Liver (tissue), 9 donors: Measurements from ENCODE around the gene SLC26A1. TPM values are rescaled to one million over a fixed set of nuclear protein-coding genes. Genes with fewer than 3 reads are reported as not detected.

Experiments
- DNase-seq: peaks from one replicate; pipeline ENCODE4 v3.0.0-alpha.2; 2017; ENCODE audit warnings: low spot score
- H3K27ac ChIP-seq, 2 donors: one replicate each; pipeline ENCODE4 v1.7.0; 2013; ENCODE audit warnings: inconsistent platforms in 2 of 2, low read length in 2 of 2, control low read depth in 1 of 2, low read depth in 1 of 2, mild to moderate bottlenecking in 1 of 2
- H3K27me3 ChIP-seq, 4 donors: one replicate each; pipeline versions ENCODE4 v1.6.1 to v1.7.0; 2013; ENCODE audit warnings: low read length in 3 of 4, inconsistent platforms in 1 of 4, mild to moderate bottlenecking in 1 of 4, moderate library complexity in 1 of 4; ENCODE audit not compliant: control insufficient read depth in 4 of 4, insufficient read depth in 4 of 4
- H3K36me3 ChIP-seq, 4 donors: one replicate each; pipeline versions ENCODE4 v1.6.1 to v1.7.0; 2013; ENCODE audit warnings: low read length in 3 of 4, mild to moderate bottlenecking in 3 of 4, low read depth in 1 of 4, moderate library complexity in 1 of 4; ENCODE audit not compliant: control insufficient read depth in 4 of 4, insufficient read depth in 3 of 4
- H3K4me1 ChIP-seq, 4 donors: one replicate each; pipeline versions ENCODE4 v1.6.1 to v1.7.0; 2013; ENCODE audit warnings: low read length in 3 of 4, mild to moderate bottlenecking in 3 of 4, moderate library complexity in 1 of 4; ENCODE audit not compliant: control insufficient read depth in 4 of 4, insufficient read depth in 4 of 4
- H3K4me3 ChIP-seq, 3 donors: one replicate each; pipeline versions ENCODE4 v1.6.1 to v1.7.0; 2013; ENCODE audit warnings: low read length in 3 of 3, control low read depth in 1 of 3, low read depth in 1 of 3, mild to moderate bottlenecking in 1 of 3
- H3K9ac ChIP-seq, 2 donors: one replicate each; pipeline ENCODE4 v1.7.0; 2013; ENCODE audit warnings: low read length in 2 of 2, mild to moderate bottlenecking in 2 of 2, moderate library complexity in 2 of 2, control low read depth in 1 of 2, low read depth in 1 of 2
- H3K9me3 ChIP-seq, 4 donors: one replicate each; pipeline versions ENCODE4 v1.6.1 to v1.7.0; 2013; ENCODE audit warnings: low read length in 3 of 4; ENCODE audit not compliant: control insufficient read depth in 4 of 4
- ATF3 ChIP-seq: IDR thresholded peaks from 2 replicates; pipeline ENCODE4 v1.6.1; 2016; ENCODE audit warnings: antibody characterized with exemption
- CTCF ChIP-seq: fragments of 150-350 bp; IDR thresholded peaks from 2 replicates; pipeline ENCODE4 v1.5.1; 2017; ENCODE audit warnings: improper control_type of control experiment, low read depth, low read length; ENCODE audit not compliant: missing input control
- EGR1 ChIP-seq, 2 donors: IDR thresholded peaks; 2 replicates each; pipeline ENCODE4 v1.6.1; 2016 to 2018; ENCODE audit warnings: antibody characterized with exemption in 2 of 2, low read depth in 2 of 2
- FOXA1 ChIP-seq: IDR thresholded peaks from 2 replicates; pipeline ENCODE4 v1.6.1; 2016; ENCODE audit warnings: antibody characterized with exemption
- FOXA2 ChIP-seq: IDR thresholded peaks from 2 replicates; pipeline ENCODE4 v1.6.1; 2016; ENCODE audit warnings: antibody characterized with exemption
- GABPA ChIP-seq, 2 donors: IDR thresholded peaks in 1 of 2; conservative IDR thresholded peaks in 1 of 2; 2 replicates each; pipeline ENCODE4 v1.6.1; 2016; ENCODE audit warnings: antibody characterized with exemption in 2 of 2, mild to moderate bottlenecking in 1 of 2, moderate library complexity in 1 of 2
- HNF4A ChIP-seq, 2 donors: conservative IDR thresholded peaks; 2 replicates each; pipeline ENCODE4 v1.6.1; 2016; ENCODE audit warnings: antibody characterized with exemption in 2 of 2, mild to moderate bottlenecking in 2 of 2
- HNF4G ChIP-seq: IDR thresholded peaks from 2 replicates; pipeline ENCODE4 v1.6.1; 2016; ENCODE audit warnings: antibody characterized with exemption
- JUND ChIP-seq, 2 donors: IDR thresholded peaks; 2 replicates each; pipeline ENCODE4 v1.6.1; 2016; ENCODE audit warnings: antibody characterized with exemption in 2 of 2
- NR2F2 ChIP-seq: IDR thresholded peaks from 2 replicates; pipeline ENCODE4 v1.6.1; 2016; ENCODE audit warnings: antibody characterized with exemption
- RAD21 ChIP-seq, 2 donors: IDR thresholded peaks; 2 replicates each; pipeline ENCODE4 v1.6.1; 2016; ENCODE audit warnings: antibody characterized with exemption in 2 of 2, mild to moderate bottlenecking in 2 of 2
- REST ChIP-seq: IDR thresholded peaks from 2 replicates; pipeline ENCODE4 v1.6.1; 2016; ENCODE audit warnings: antibody characterized with exemption, mild to moderate bottlenecking
- RXRA ChIP-seq, 2 donors: IDR thresholded peaks; 2 replicates each; pipeline ENCODE4 v1.6.1; 2017 to 2018; ENCODE audit warnings: antibody characterized with exemption in 2 of 2, mild to moderate bottlenecking in 1 of 2
- TAF1 ChIP-seq: conservative IDR thresholded peaks from 2 replicates; pipeline ENCODE4 v1.6.1; 2016; ENCODE audit warnings: antibody characterized with exemption, mild to moderate bottlenecking
- YY1 ChIP-seq: IDR thresholded peaks from 2 replicates; pipeline ENCODE4 v1.6.1; 2016; ENCODE audit warnings: antibody characterized with exemption, mild to moderate bottlenecking
- ZBTB33 ChIP-seq: IDR thresholded peaks from 2 replicates; pipeline ENCODE4 v1.6.1; 2016; ENCODE audit warnings: antibody characterized with exemption
- WGBS: extraction: QIAGEN DNeasy Blood & Tissue Kit; methylation state at CpG from one replicate; pipeline ENCODE4 v1.1.7; 2013; 5-methylcytosine and 5-hydroxymethylcytosine counted together
- polyA plus RNA-seq, 2 donors: library from polyadenylated mRNA; stranded (reverse) in 1 of 2; unstranded in 1 of 2; fragments of 200-250 nt in 1 of 2; fragments of >200 nt in 1 of 2; fragmentation: Nextera tagmentation in 1 of 2; extraction: Ambion mirVana in 1 of 2; gene quantifications; one replicate each; pipeline versions ENCODE4 v1.2.1 to v1.2.3, GENCODE V29; 2013 to 2015
- total RNA-seq, 2 donors: library from RNA; depleted of rRNA; stranded (reverse); fragments of >200 nt; gene quantifications; one replicate each; pipeline ENCODE4 v1.2.3, GENCODE V29; 2014
- donor health status: healthy.
- donor health status: healthy.
- donor health status: healthy.
- donor health status: healthy.
- donor health status: healthy.

The SLC26A1 gene
- total and polyA plus RNA-seq, 4 donors = 5.1 to 41.0 (median 26.3) TPM

- TF ChIP-seq REST (no peak), FOXA1 (no peak), HNF4G (no peak), GABPA (IDR thresholded peaks at IDR 0.05 in 1 of 2, conservative IDR thresholded peaks at IDR 0.05 in 1 of 2) (no peak), HNF4A (conservative IDR thresholded peaks at IDR 0.05) (no peak), RAD21 (IDR thresholded peaks at IDR 0.05) (no peak), JUND (IDR thresholded peaks at IDR 0.05) (no peak), EGR1 (IDR thresholded peaks at IDR 0.05; ENCODE audit: low read depth in 2 of 2) (no peak), YY1 (no peak)
Measured at GRCh38 chr4:1019729-1020470, 26.7 kb upstream of the SLC26A1 start (continued).

GRCh38 chr4:1019320-1019719 lies 26.1 kb upstream of the SLC26A1 start:
- Histone ChIP-seq H3K27ac (no peak overlapping the region), H3K9ac (no peak overlapping the region), H3K27me3 (no peaks in the 10 kb centered on the region), H3K36me3 (peaks cover 0 to 15% (median under 1%) of the 10 kb centered on the region in 4 donors), H3K4me3 (no peak overlapping the region), H3K9me3 (no peaks in the 10 kb centered on the region), H3K4me1 (peaks cover 0 to 1% (median 0%) of the 10 kb centered on the region in 4 donors)
- no peak for TF ChIP-seq NR2F2
- DNase-seq = no peak
- 83% methylated on average over 9 of the region's 9 CpGs for WGBS

- Histone ChIP-seq H3K36me3 (peaks cover 0 to 13% (median 0%) of the 10 kb centered on the region in 4 donors), H3K4me1 (peaks cover 2 to 6% (median 4%) of the 10 kb centered on the region in 4 donors), H3K27ac (no peak overlapping the region), H3K27me3 (no peaks in the 10 kb centered on the region), H3K9ac (no peak overlapping the region), H3K4me3 (no peak overlapping the region), H3K9me3 (no peaks in the 10 kb centered on the region)
- DNase-seq = no peak
- 90% methylated on average over 29 of the region's 29 CpGs for WGBS
- no peak for TF ChIP-seq HNF4G
- TF ChIP-seq HNF4A (conservative IDR thresholded peaks at IDR 0.05) = no peak
- TF ChIP-seq GABPA (IDR thresholded peaks at IDR 0.05 in 1 of 2, conservative IDR thresholded peaks at IDR 0.05 in 1 of 2) = no peak
- TF ChIP-seq NR2F2 = no peak
- no peak for TF ChIP-seq ATF3
- TF ChIP-seq CTCF = no peak
- TF ChIP-seq JUND (IDR thresholded peaks at IDR 0.05) = no peak
- TF ChIP-seq ZBTB33 = no peak
- no peak for TF ChIP-seq FOXA2
- no peak for TF ChIP-seq RXRA (IDR thresholded peaks at IDR 0.05)
- TF ChIP-seq TAF1 = no peak
- TF ChIP-seq RAD21 (IDR thresholded peaks at IDR 0.05) = no peak
Measured at GRCh38 chr4:1018147-1019020, 25.2 kb upstream of the SLC26A1 start.
